HG03066 (cell line): ENCODE measurements around the gene NPR2.
A peak's percentile ranks its signal among the peaks of the same experiment; 100 is the strongest.

Source experiments
- ATAC-seq: cut with Tn5 transposase; IDR thresholded peaks from one replicate; pipeline ENCODE4 v1.9.1; 2021; ENCODE audit warnings: low read depth; ENCODE audit not compliant: unreplicated experiment

The NPR2 gene

DNA sequence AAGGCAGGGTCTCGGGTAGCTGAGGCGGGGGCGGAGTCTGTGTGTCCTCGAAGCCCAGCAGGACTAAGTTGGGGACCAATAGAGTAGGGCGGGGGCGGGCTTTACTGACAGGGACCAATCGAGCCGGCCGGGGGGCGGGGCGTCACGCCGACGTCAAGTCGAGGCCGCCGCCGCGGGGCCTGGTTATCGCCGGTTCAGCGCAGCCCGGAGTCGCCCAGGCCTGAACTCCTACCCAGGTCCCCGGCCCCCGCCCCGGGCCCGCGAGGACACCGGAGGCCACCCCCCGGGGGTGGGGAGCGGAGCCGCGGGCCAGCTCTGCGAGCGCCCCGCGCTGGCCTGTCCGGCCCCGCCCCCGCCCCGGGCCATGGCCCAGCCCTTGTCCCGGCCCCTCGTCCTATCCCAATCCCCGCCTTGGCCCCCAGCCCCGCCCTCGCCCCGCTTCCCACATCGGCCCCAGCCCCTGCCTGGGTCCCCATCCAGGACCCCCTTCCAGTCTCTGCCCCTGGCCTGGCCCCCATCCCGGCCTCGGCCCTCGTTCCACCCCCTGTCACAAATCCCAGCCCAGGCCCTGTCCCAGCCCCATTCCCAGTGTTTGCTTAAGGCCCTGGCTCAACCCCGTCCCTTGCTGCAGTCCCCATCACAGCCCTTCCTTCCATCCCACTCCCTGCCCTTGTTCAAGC is 37.8 kb downstream of the NPR2 start, which contains the start of gene TMEM8B:
Gene TMEM8B, plus strand, starts transcription at position 145 of the 680 bp plus-strand sequence. Its CDS starts 220 bp downstream, at position 365.
- peak; percentile 75 for ATAC-seq

DNA sequence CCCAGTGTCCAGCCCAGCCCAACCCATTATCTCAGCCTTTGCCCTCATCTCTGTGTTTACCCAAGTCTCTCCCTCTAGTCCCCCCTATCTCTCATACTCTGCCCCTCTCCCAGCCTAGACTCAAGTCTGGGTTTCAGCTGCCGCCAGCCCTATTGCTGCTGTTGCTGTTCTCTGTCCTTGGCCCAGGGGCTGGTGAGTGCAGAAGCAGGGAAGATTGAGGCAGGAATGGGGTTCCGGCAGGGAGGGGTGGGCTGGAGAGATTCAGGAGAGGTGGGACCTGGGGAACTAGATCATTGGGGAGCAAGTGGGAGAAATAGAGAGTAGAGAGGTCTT is 38.3 kb downstream of the NPR2 start:
- no peak for ATAC-seq

DNA sequence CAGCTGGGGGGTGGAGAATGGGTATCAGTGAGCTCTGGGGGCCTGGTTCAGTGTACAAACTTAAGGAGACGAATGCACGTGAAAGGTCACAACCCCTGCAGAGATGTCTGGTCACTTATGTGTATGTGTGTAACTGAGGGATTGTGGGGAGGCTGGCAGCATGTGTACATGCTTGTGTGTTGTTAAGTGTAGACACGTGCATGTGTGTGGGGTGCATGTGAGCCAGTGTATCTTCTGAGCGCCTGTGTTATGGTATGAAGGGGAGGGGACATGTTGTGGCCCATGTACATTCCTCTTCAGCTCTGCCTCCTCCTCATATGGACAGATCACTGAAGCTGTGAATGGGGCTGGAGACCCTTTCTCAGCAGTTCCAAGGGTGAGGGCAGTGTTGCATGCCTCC is 39.6 kb downstream of the NPR2 start:
- ATAC-seq: no peak

- ATAC-seq: no peak
Observed at GRCh38 chr9:35832814-35833213, 41.4 kb downstream of the NPR2 start.

DNA sequence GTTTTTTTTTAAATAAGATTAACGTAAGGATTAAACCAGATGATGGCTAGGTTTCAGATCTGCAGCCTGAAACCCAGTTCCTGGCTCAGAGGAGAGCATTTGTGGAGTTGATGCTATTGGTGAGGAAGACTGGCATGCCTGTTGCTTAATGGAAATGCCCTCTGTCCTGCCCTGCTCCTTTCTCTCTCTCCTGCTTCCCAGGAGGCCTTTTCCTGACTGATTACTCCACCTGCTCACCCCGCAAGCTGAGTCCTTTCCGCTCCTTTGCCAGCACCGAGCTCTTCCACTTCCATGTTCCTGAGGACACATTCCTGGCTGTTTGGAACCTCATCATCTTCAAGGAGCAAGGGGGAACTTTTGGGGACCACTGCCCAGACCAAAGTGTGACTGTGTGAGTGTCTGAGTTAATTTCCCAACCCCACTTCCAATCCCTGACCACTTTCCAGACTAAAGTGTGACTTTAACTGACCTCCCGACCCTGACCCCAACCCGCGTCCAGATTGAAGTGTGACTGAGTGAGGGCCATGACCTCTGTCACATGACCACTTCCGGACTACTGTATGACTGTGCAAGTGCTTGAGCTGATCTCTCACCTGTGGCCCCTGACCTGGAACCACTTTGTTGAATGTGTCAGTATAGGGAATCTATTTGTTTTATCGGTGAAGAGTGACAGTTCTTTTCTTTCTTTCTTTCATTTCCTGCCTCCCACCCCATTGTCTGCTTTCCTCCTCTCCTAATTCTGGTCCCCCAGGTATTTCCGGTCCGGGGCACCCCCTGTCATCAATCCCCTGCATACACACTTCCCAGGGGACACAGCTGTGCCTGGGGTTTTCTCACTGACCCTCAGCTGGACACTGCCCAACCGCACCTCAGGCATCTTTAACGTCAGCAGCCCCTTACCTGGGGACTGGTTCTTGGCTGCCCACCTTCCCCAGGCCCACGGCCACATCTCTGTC is 43.1 kb downstream of the NPR2 start:
- ATAC-seq: no peak

GRCh38 chr9:35835216-35835632 is 43.8 kb downstream of the NPR2 start:
- ATAC-seq: no peak

- no peak for ATAC-seq
Observed at GRCh38 chr9:35835766-35836165, 44.4 kb downstream of the NPR2 start.

- no peak for ATAC-seq
Observed at GRCh38 chr9:35836595-35836994, 45.2 kb downstream of the NPR2 start.

DNA sequence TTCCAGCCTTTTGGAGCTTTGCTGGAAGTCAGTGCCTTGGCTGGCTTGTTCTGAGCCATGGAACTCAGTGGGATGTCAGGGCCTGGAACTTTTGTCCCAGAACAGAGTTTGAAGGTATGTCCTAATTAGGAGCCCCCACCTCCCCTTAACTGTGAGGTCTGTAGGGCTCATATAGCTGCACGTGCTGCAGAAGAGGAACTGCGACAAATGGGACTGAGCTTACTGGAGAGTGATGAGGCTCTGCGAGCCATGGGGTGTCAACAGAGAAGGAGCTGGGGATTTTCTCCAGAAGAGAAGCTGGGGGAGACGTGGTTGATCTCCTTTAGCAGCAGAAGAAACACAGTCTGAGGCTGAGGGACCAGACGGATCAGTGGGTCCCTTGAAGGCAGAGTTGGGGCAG is 48.5 kb downstream of the NPR2 start:
- ATAC-seq: no peak

- no peak for ATAC-seq
Observed at GRCh38 chr9:35840881-35841644, 49.7 kb downstream of the NPR2 start.

- ATAC-seq: no peak
Observed at GRCh38 chr9:35841645-35841900, 50.2 kb downstream of the NPR2 start.

DNA sequence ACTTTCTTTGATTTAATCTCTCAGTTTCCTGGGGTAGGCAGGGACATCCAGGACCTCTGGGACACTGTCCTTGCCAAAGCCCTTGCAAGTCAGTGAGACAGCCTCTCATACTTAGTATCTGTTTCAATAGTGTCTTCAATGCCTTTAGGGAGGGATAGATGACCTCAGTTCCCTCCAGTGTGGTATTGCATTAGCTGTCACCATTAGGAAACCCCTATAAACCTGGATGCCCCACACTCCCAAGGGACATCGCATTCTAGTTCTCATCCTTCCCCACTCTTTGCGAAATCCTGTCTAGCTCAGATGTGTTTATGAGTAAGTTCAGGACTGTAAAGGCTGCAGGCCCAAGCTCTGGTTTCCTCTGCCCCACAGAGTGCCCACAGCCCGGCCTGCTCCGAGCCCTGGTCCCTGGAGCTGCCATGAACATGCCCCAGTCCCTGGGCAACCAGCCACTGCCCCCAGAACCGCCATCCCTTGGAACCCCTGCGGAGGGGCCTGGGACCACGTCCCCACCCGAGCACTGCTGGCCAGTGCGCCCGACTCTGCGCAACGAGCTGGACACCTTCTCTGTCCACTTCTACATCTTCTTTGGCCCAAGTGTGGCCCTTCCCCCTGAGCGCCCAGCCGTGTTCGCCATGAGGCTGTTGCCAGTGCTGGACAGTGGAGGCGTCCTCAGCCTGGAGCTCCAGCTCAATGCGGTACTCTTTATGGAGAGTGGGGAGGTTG is 50.8 kb downstream of the NPR2 start:
- no peak for ATAC-seq

GRCh38 chr9:35842795-35843194 is 51.4 kb downstream of the NPR2 start:
- peak; percentile 74 for ATAC-seq

DNA sequence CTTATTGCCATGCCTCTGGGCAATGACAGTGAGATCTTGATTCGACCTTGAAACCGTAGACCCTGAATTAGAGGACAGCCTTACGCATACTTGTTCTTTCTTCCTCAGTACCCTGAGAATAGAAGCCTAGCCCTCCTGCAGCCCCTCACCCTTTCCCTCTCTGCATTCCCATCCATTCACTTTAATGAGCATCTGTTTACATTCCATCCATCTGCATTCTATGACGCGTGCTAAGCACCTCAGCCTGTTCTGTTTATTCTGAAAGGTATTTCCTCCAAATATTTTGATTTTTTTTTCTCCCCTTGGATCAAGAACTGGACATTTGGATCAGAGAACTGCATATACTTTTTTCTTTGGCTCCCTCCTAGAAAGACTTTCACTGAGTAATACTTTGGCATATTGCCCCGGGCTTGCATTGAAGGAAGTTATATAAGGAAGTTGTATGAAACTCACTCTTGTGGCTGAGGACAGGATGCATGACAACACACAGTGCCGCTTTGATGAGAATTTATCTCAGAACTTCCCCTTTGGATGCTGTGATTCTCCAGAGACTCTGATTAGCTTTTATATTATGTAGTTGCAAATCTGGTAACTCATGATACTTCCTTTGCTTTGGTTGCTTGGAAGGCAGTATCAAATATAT is 53.4 kb downstream of the NPR2 start:
- no peak for ATAC-seq

GRCh38 chr9:35845824-35846771 is 54.7 kb downstream of the NPR2 start:
- no peak for ATAC-seq

GRCh38 chr9:35847792-35848572 is 56.6 kb downstream of the NPR2 start:
- peak; percentile 92 for ATAC-seq

DNA sequence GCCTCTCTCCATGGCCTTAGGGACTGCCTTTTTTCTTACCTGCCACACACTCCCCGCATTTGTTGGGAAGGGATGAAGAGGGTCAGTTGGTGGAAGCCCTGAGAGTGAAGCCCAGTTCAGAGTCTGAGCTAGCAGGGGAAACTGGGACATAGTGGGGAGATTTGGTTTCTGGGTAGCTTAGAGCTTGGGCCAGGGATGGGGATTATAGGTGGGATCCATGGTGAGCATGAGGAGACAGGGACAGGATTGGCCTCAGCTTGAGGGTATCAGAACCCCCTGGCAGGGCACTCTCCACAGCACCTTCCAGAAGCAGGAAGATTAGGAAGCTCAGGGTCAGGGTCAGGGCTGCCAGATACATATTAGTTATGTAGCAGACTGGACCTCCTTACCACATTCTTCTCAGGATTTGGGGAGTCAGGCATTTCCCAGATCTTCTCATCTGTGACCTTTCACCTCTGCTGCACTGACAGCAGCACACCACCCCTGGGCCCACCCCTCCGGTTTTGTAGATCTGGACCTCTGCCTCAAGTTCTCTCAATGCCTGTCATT is 61.0 kb downstream of the NPR2 start:
- ATAC-seq: no peak
